ENCODE results near the gene KDM7A. TPM values are rescaled to one million over a fixed set of nuclear protein-coding genes. Genes with fewer than 3 reads are reported as not detected.
A peak's percentile ranks its signal among the peaks of the same experiment; 100 is the strongest.

The KDM7A gene
- total RNA-seq, 1 experiment from 2014 or later, result 1.5 TPM

DNA sequence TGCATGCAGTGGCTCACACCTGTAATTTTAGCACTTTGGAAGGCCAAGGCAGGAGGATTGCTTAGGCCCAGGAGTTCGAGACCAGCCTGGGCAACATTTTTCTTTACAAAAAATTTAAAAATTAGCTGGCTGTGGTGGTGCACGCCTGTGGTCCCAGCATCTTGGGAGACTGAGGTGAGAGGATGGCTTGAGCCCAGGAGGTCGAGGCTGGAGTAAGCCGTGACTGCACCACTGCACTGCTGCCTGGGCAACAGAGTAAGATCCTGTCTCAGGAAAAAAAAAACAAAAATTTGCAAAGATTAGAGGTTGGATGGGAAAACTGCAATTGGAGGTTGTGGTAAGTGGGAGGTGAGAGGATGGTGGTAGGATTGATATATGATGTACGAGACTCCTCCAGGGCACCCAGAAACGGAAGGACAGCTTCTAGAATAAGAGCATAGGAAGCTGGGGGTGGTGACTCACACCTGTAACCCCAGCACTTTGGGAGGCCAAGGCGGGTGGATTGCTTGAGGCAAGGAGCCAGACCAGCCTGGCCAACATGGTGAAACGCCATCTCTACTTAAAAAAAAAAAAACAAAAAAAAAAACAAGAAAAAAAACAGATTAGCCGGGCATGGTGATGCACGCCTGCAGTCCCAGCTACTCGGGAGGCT is 94.9 kb downstream of the KDM7A start:
- ChIA-PET POLR2A (ENCODE audit: unreplicated experiment) (no interaction called here), CTCF (no interaction called here)
- intact Hi-C loops (cut with micrococcal nuclease; ENCODE audit: unreplicated experiment), result no loop called here
- Histone ChIP-seq H3K4me2 (no peak overlapping the region), H3K36me3 (ENCODE audit: low read depth) (no peaks in the 10 kb centered on the region), H3F3A (ENCODE audit: insufficient read depth, low read depth) (no peaks in the 10 kb centered on the region), H3K79me2 (ENCODE audit: low read depth) (no peaks in the 10 kb centered on the region), H2AFZ (no peak overlapping the region), H3K27me3 (ENCODE audit: insufficient read depth, low read depth) (no peaks in the 10 kb centered on the region), H3K9me3 (ENCODE audit: insufficient read depth, low read depth) (no peaks in the 10 kb centered on the region), H3K27ac (no peak overlapping the region), H3K9me2 (ENCODE audit: insufficient read depth) (no peaks in the 10 kb centered on the region), H3K4me3 (no peak overlapping the region), H4K20me1 (ENCODE audit: insufficient read depth) (no peaks in the 10 kb centered on the region), H3K4me1 (replicated peaks; ENCODE audit: insufficient read depth) (no peaks in the 10 kb centered on the region)
- BruUV-seq (replicated peaks), result no TSS peak
- no peak for TF ChIP-seq EZH2 (IDR thresholded peaks at IDR 0.05; ENCODE audit: low read depth)
- TF ChIP-seq, protein P1, sequence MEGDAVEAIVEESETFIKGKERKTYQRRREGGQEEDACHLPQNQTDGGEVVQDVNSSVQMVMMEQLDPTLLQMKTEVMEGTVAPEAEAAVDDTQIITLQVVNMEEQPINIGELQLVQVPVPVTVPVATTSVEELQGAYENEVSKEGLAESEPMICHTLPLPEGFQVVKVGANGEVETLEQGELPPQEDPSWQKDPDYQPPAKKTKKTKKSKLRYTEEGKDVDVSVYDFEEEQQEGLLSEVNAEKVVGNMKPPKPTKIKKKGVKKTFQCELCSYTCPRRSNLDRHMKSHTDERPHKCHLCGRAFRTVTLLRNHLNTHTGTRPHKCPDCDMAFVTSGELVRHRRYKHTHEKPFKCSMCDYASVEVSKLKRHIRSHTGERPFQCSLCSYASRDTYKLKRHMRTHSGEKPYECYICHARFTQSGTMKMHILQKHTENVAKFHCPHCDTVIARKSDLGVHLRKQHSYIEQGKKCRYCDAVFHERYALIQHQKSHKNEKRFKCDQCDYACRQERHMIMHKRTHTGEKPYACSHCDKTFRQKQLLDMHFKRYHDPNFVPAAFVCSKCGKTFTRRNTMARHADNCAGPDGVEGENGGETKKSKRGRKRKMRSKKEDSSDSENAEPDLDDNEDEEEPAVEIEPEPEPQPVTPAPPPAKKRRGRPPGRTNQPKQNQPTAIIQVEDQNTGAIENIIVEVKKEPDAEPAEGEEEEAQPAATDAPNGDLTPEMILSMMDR (conservative IDR thresholded peaks at IDR 0.05), result no peak
- no peak for DNase-seq

GRCh38 chr7:140080919-140081318 is 95.9 kb downstream of the KDM7A start:
- no peak overlapping the region for H2AFZ ChIP-seq
- no peaks in the 10 kb centered on the region for H3K36me3 ChIP-seq (ENCODE audit: low read depth)
- no peaks in the 10 kb centered on the region for H3K9me2 ChIP-seq (ENCODE audit: insufficient read depth)
- H3K4me1 ChIP-seq (replicated peaks; ENCODE audit: insufficient read depth), result no peaks in the 10 kb centered on the region
- BruUV-seq (replicated peaks), result no TSS peak
- CTCF ChIA-PET, result no interaction called here
- H3K4me2 ChIP-seq, result no peak overlapping the region
- H3K9me3 ChIP-seq (ENCODE audit: insufficient read depth, low read depth), result no peaks in the 10 kb centered on the region
- no peaks in the 10 kb centered on the region for H3F3A ChIP-seq (ENCODE audit: insufficient read depth, low read depth)
- no peak for DNase-seq
- no peaks in the 10 kb centered on the region for H3K27me3 ChIP-seq (ENCODE audit: insufficient read depth, low read depth)
- intact Hi-C loops (cut with micrococcal nuclease; ENCODE audit: unreplicated experiment), result no loop called here
- no peak overlapping the region for H3K4me3 ChIP-seq
- POLR2A ChIA-PET (ENCODE audit: unreplicated experiment), result no interaction called here
- H4K20me1 ChIP-seq (ENCODE audit: insufficient read depth), result no peaks in the 10 kb centered on the region
- TF ChIP-seq EZH2 (IDR thresholded peaks at IDR 0.05; ENCODE audit: low read depth), result no peak
- TF ChIP-seq, protein P1 (conservative IDR thresholded peaks at IDR 0.05), result no peak
- H3K27ac ChIP-seq, result no peak overlapping the region
- H3K79me2 ChIP-seq (ENCODE audit: low read depth), result no peaks in the 10 kb centered on the region

- H3K4me1 ChIP-seq (replicated peaks; ENCODE audit: insufficient read depth), result no peaks in the 10 kb centered on the region
- H3K9me3 ChIP-seq (ENCODE audit: insufficient read depth, low read depth), result no peaks in the 10 kb centered on the region
- H4K20me1 ChIP-seq (ENCODE audit: insufficient read depth), result no peaks in the 10 kb centered on the region
- no peaks in the 10 kb centered on the region for H3F3A ChIP-seq (ENCODE audit: insufficient read depth, low read depth)
- ChIA-PET POLR2A (ENCODE audit: unreplicated experiment) (no interaction called here), CTCF (interaction anchor here (0.6 kb wide), 1 partner anchor 83 kb away, joined by 5 read pairs; no protein-coding TSS in a partner anchor)
- intact Hi-C loops (cut with micrococcal nuclease; ENCODE audit: unreplicated experiment), result no loop called here
- H3K27ac ChIP-seq, result no peak overlapping the region
- H2AFZ ChIP-seq, result no peak overlapping the region
- H3K9me2 ChIP-seq (ENCODE audit: insufficient read depth), result no peaks in the 10 kb centered on the region
- H3K79me2 ChIP-seq (ENCODE audit: low read depth), result no peaks in the 10 kb centered on the region
- H3K4me2 ChIP-seq, result no peak overlapping the region
- no TSS peak for BruUV-seq (replicated peaks)
- H3K4me3 ChIP-seq, result no peak overlapping the region
- no peaks in the 10 kb centered on the region for H3K27me3 ChIP-seq (ENCODE audit: insufficient read depth, low read depth)
- no peaks in the 10 kb centered on the region for H3K36me3 ChIP-seq (ENCODE audit: low read depth)
- DNase-seq, result no peak
- TF ChIP-seq EZH2 (IDR thresholded peaks at IDR 0.05; ENCODE audit: low read depth), result no peak
- TF ChIP-seq, protein P1 (conservative IDR thresholded peaks at IDR 0.05), result 0 out of 2 replicates have a peak, but pooled peaks have one; percentile 19
Measured at GRCh38 chr7:140079121-140079536, 97.7 kb downstream of the KDM7A start.

Measured in PC-9 (cell line).